ENCODE data around the gene MPPED2. TPM values are rescaled to one million over a fixed set of nuclear protein-coding genes. Genes with fewer than 3 reads are reported as not detected.

Gene MPPED2
- total and polyA plus RNA-seq, 2 of the 13 experiments (the other 11 are each of a cell fraction or from before 2014, with no cell fraction given): not detected

DNA sequence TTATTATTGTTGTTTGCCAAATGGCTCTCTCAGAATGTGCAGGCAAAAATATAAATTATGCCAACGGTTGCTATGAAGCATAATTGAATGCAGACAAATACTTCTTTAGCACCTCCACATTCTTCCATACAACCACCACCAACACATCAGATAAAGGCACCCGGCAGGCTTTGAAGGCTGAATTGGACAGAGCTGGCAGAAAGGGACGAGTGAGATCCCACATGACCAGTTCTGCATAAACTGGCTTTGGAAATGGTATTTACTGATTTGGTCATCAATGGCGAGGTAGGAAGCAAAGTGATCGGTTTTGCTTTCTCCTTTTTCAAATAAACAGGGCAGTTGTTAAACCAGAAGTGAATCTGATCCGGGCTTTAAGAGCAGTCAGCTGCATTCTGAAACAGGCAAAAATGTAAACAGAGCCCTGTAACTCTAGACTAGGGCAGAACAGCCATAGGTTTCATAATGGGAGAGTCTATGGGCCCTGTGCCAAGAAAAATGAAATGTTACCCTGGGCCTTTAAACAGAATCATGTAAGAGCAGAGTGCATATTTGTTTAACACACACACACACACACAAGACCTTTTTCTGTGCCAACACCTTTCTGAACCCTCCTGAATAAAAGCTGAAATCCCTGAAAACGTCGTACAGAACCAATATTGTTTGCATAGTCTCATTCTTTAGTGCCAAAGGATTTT lies 97.7 kb downstream of the MPPED2 start (continued):
- no peak for TF ChIP-seq ZNF704 (CRISPR knock-in tag; IDR thresholded peaks at IDR 0.05; ENCODE audit: borderline replicate concordance)
- no peak for TF ChIP-seq ONECUT2 (CRISPR knock-in tag; IDR thresholded peaks at IDR 0.05)
- TF ChIP-seq GATAD2A (CRISPR knock-in tag; IDR thresholded peaks at IDR 0.05): peak; percentile 89
- no peak for TF ChIP-seq KMT2A (CRISPR knock-in tag; IDR thresholded peaks at IDR 0.05)
- peak; percentile 72; the same call in 1 of the 2 replicates for TF ChIP-seq ZNF331 (CRISPR knock-in tag; IDR thresholded peaks at IDR 0.05)
- TF ChIP-seq ZMYM4 (CRISPR knock-in tag; IDR thresholded peaks at IDR 0.05): peak; percentile 66; the same call in 1 of the 2 replicates
- TF ChIP-seq ZNF317 (CRISPR knock-in tag; IDR thresholded peaks at IDR 0.05): 0 out of 2 replicates have a peak, but pooled peaks have one; percentile 47
- TF ChIP-seq, protein P1, sequence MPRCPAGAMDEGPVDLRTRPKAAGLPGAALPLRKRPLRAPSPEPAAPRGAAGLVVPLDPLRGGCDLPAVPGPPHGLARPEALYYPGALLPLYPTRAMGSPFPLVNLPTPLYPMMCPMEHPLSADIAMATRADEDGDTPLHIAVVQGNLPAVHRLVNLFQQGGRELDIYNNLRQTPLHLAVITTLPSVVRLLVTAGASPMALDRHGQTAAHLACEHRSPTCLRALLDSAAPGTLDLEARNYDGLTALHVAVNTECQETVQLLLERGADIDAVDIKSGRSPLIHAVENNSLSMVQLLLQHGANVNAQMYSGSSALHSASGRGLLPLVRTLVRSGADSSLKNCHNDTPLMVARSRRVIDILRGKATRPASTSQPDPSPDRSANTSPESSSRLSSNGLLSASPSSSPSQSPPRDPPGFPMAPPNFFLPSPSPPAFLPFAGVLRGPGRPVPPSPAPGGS (CRISPR knock-in tag; IDR thresholded peaks at IDR 0.05): no peak
- TF ChIP-seq ZNF260 (CRISPR knock-in tag; IDR thresholded peaks at IDR 0.05; ENCODE audit: borderline replicate concordance, low read depth): no peak
- no peak for TF ChIP-seq HES4 (CRISPR knock-in tag; IDR thresholded peaks at IDR 0.05; ENCODE audit: borderline replicate concordance)
- TF ChIP-seq, protein P2, sequence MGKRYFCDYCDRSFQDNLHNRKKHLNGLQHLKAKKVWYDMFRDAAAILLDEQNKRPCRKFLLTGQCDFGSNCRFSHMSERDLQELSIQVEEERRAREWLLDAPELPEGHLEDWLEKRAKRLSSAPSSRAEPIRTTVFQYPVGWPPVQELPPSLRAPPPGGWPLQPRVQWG (CRISPR knock-in tag; IDR thresholded peaks at IDR 0.05; ENCODE audit: borderline replicate concordance, low read depth): no peak
- 0 out of 2 replicates have a peak, but pooled peaks have one; percentile 57 for TF ChIP-seq ZNF292 (CRISPR knock-in tag; IDR thresholded peaks at IDR 0.05; ENCODE audit: borderline replicate concordance, low read depth)
- TF ChIP-seq ZNF414 (CRISPR knock-in tag; IDR thresholded peaks at IDR 0.05): no peak
- no peak for TF ChIP-seq GZF1 (CRISPR knock-in tag; IDR thresholded peaks at IDR 0.05)
- TF ChIP-seq FOXA1 (IDR thresholded peaks at IDR 0.05): peak; percentile 80
- TF ChIP-seq FOXA1 (CRISPR knock-in tag; IDR thresholded peaks at IDR 0.05): peak; percentile 92
- no peak for TF ChIP-seq PHF5A (CRISPR knock-in tag; IDR thresholded peaks at IDR 0.05; ENCODE audit: low read depth, unreplicated experiment)
- TF ChIP-seq ZNF672 (CRISPR knock-in tag; IDR thresholded peaks at IDR 0.05): no peak
- TF ChIP-seq CREB3 (CRISPR knock-in tag; IDR thresholded peaks at IDR 0.05): no peak
- no peak for TF ChIP-seq RERE (CRISPR knock-in tag; IDR thresholded peaks at IDR 0.05; ENCODE audit: low read depth)
- no peak for TF ChIP-seq ZNF468 (CRISPR knock-in tag; IDR thresholded peaks at IDR 0.05)
